Activated naive CD4-positive, alpha-beta T cell treated with anti-CD3 and anti-CD28 coated beads, Interleukin-2, amount 50 U/mL, for 16 hours (primary cell): ENCODE measurements around the gene DDX39B.
"Not testable (repeated sequence)": the region's sequence is repeated elsewhere in the genome, so short reads cannot be mapped to it uniquely, and the experiment has no call there.

ENCODE experiments used
- DNase-seq: peaks from one replicate; pipeline ENCODE4 v3.0.0-alpha.2; 2020

DDX39B gene

DNA sequence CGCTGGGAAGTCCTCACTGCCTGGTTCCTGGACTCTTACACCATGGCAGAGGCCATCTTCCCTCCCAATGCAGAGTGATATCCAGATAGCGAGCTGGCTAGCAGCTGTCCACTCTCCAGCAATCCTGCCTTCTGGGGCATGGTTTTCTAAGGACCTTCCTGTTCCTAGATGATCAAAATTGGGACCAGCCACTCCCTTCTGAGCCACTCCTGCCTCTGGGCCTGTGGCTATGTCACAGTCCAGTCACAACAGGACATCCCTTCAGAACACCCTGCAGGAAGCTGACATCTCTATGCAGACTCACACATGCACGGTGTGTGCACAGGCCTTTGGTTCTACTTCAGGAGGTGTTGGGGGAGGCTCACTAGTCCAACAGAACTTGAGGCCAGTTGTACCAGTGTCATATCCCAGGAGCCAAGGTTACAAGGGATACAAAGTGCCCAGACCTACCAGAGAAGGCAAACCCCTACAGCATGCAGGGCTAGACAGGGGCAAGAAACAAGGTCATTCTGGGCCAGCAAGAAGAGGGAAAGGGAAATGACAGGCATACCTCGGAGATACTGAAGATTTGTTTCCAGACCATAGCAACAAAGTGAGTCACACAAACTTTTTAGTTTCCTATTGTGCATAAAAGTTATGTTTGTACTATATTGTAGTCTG is 15.7 kb downstream of the DDX39B start:
- no peak for DNase-seq

DNA sequence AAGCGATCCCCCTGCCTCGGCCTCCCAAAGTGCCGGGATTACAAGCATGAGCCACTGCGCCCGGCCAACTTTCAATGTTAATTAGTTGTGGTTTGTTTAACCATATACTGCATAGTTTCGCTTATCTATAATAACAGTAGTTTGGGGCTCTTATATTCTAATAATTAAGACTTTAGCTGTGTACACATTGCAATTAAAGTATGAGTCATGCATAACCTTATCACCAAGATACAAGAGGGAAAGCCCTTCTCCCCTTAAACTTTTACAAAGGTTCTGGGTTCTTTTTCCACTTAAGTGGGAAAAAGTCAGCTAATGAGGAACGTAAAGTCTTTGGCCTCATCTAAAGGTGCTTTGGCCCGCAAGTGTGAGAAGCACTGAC is 16.3 kb downstream of the DDX39B start:
- no peak for DNase-seq

- no peak for DNase-seq
These were observed 20.0 kb downstream of the DDX39B start for GRCh38 chr6:31521835-31522234.

GRCh38 chr6:31513456-31514165 is 28.2 kb downstream of the DDX39B start:
- no peak for DNase-seq

GRCh38 chr6:31510007-31510406 is 31.8 kb downstream of the DDX39B start:
- DNase-seq, result no peak

- DNase-seq, result not testable (repeated sequence)
These were observed 32.8 kb downstream of the DDX39B start for GRCh38 chr6:31509036-31509435.

GRCh38 chr6:31502586-31502985 is 39.2 kb downstream of the DDX39B start:
- no peak for DNase-seq

- DNase-seq, result not testable (repeated sequence)
These were observed 42.2 kb downstream of the DDX39B start for GRCh38 chr6:31499648-31500047.

- no peak for DNase-seq
These were observed 43.1 kb downstream of the DDX39B start for GRCh38 chr6:31498748-31499147.

- DNase-seq, result peak; percentile 90
These were observed 44.0 kb downstream of the DDX39B start, which contains the start of gene MICB for GRCh38 chr6:31497531-31498476. Gene MICB, plus strand, starts transcription at chr6:31498145. Its CDS starts 49 bp downstream, at chr6:31498194.

GRCh38 chr6:31496826-31497225 is 45.0 kb downstream of the DDX39B start:
- DNase-seq, result not testable (repeated sequence)

DNA sequence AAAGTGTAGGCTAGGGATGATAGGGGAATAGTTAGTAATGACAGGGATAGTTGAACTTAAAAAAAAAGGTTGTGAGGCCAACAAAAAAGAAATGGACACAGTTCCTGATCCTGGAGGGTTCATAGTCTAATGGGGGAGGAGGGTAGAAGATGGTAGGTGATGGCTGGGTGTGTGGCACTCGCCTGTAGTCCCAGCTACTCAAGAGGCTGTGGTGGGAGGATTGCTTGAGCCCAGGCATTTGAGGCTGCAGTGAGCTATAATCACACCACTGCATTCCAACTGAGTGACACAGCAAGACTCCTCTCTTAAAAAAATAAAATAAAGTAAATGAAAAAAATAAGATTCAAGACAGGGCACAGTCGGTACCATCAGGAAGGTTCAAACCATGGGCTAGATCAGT is 46.2 kb downstream of the DDX39B start:
- DNase-seq, result no peak

DNA sequence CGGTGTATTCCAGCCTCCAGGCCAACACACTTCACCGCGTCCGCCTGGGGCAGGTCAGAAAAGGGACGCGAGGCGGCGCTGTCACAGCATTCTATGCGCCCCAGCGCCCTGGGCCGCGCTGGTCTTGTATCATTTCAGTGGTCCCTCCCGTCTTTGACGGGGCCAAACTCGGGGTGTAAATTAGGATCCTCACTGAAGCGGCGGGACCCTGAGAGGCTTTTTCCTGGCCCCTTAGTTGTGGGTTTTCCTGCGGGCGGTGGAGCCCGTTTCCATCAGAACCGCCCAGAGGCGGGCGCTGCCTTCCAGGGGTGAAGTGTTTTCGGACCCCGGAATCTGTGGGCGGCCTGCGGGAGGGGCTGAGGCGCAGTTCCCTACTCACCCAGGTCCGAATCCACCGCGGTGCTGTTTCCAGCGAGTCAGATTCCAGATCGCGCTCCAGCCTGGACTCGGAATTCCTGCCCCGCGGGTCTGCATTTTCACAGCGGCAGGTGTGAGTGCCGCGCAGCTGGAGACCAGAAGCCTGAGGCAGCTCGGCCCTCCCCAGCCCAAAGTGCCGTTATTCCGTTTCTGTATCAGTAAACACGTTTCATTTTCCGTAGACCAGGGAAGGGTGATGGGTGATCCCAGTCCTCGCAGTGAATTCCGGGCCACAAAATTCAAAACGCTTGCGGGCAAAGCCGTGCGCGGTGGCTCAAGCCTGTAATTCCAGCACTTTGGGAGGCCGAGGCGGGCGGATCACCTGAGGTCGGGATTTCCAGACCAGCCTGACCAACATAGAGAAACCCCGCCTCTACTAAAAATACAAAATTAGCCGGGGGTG is 47.7 kb downstream of the DDX39B start:
- DNase-seq, result peak; percentile 83

- not testable (repeated sequence) for DNase-seq
These were observed 48.3 kb downstream of the DDX39B start for GRCh38 chr6:31493550-31493874.

DNA sequence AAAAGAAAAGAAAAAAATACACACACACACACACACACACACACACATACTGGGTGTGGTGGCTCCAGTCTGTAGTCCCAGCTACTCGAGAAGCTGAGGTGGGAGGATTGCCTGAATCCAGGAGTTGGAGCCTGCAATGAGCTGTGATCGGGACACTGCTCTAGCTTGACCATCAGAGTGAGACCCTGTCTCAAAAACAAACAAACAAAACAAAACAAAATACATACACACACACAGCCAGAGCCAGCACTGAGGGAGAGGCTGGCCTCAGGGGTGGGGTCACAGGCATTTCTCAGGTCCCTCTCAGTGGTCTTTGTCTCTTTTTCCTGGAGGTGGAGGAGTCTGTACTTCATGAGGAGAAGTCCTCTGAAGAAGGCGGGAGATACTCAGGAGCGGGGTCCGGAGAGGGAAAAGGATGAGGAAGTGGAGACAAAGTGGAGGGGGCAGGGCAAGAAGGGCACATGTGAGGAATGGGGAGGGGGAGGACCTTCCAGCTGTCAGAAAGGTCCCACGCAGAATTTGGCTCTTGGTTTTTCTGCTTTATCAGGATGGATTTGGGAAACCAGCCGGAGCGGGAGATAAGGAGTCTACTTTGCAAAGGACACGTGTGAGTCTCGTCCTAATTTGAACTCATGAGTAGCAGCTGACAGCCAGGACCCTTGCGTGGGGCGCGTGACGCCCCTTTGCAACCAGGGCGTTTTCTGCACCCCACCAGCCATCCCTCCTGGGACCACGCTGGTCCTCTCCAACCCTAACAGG is 51.5 kb downstream of the DDX39B start:
- DNase-seq, result no peak

DNA sequence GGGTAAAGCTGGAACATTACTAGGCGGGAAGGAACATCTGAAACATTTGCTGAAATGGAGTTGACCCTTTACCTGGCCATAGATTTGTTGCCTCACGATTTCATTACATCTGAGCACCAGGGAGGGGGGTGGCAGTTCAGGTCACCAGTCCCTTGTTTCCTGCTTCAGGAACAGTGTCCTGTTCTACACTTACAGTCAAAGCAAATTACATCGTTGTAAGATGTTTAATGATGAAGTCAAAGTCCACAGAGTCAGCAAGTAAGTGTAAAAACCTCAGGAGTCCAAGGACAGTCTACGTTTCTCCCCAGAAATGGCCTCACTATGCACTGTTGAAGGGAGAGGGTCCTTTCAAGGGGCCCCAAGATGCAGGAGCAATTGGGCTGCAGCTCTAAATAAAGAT is 52.7 kb downstream of the DDX39B start:
- DNase-seq, result no peak

DNA sequence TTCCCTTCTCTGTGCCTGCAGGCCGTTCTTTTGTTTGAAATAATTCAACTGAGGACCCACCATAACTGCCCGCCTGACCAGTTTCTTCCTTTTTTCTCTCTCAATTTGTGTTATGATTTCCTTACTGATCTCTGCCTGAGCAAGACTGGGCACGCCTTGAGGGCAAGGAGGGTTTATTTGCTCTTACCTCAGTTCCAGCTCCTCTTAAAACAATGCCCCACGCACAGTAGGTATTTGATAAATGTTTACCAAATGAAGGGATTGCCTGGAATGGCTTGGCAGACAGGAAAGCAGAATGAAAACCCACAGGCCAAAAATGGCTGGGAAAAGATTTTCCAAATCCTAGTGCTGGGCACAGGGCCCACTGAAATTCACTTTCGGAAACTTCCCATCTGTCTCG is 54.1 kb downstream of the DDX39B start:
- DNase-seq, result not testable (repeated sequence)

DNA sequence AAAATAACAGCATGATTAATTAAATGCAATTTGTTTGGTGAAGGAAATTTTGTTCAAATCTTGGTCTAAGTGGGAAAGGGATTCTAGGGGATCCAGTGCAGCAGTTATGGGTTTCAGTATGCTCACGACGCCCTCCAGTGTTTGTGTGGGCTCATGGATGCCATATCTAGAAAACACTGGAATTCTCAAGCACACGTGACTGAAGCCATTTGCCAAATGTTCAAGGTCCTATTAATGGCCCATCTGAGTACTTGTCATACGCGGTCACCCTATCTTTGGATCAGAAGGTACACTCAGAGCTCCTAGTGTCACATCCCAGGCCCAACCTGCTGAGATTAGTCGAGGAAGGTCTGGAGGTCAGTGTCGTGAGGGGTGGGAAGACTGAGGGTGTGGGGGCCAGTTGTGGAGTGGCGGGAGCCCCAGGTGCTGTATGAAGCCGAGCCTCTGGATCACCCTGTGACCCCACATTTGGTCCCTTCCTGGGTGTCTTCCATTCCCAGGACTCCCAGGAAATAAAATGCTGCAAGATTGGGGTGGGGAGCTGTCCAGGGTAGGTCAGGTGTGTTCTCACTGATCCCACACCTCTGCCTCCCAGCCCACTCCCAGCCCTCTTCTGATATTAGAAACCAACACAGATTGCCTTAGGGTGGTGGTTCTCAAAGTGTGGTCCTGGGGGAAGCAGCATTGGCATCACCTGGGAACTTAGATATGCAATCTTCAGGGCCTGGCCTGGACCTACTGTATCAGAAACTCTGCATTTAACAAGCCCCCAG is 55.6 kb downstream of the DDX39B start:
- not testable (repeated sequence) for DNase-seq

DNA sequence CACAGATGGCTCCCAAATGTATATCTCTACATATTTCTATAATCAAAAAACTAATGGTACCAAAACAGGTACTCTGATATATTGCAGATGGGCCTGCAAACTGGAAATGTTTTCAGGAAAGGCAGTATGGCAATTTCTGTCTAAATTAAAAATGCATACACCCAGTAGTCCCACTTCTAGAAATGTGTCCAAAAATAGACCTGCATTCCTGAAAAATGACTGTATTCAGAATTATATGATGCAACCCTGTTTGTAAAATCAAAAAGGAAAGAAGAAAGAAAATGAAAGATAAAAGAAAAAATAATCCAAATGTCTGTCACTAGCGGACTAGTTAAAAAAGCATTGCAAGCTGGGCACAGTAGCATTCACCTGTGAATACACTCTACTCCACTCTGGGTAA is 56.7 kb downstream of the DDX39B start:
- DNase-seq, result no peak

DNA sequence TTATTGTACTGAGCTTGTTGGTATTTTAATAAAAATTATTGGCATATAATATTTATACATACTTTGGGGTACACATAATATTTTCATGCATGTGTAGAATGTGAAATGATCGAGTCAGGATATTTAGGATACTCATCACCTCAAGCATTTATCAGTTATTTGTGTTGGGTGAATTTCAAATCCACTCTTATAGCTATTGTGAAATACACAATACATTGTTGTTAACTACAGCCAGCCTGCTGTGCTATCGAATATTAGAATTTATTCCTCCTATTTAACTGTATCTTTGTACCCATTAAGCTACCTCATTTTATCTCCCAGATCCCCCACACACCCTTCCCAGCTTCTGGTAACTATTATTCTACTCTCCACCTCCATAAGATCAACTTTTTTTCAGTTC is 58.4 kb downstream of the DDX39B start:
- no peak for DNase-seq

- DNase-seq, result no peak
These were observed 61.2 kb downstream of the DDX39B start for GRCh38 chr6:31480574-31480973.
